A673 (cell line): ENCODE results near the gene MS4A18. TPM values are rescaled to one million over a fixed set of nuclear protein-coding genes. Genes with fewer than 3 reads are reported as not detected.

Source experiments
- BruUV-seq: library from RNA; stranded (reverse); fragments of 400-500 nt; replicated peaks from 2 replicates; lab custom pipeline; 2021; lab: Mats Ljungman, UMichigan
- CTCF ChIA-PET: fragments of 300-600 bp; sonication (Branson Sonifier 250); formaldehyde crosslinking; loops from one replicate; lab custom pipeline; 2022; ENCODE audit warnings: antibody characterized with exemption; lab: Charles Lee
- POLR2A ChIA-PET: fragments of 300-600 bp; sonication (Branson Sonifier 250); formaldehyde crosslinking; loops from one replicate; lab custom pipeline; 2022; ENCODE audit warnings: antibody characterized with exemption; ENCODE audit not compliant: low non-redundant PET; lab: Charles Lee
- DNase-seq: peaks from one replicate; pipeline ENCODE4 v3.0.0-alpha.2; 2015; ENCODE audit warnings: low spot score
- H3K27ac ChIP-seq: fragments of 200-600 bp; sonication (generic); 2 replicates; pipeline ENCODE4 v1.5.1; 2016; ENCODE audit warnings: mixed run types, low read depth, mild to moderate bottlenecking, mixed read lengths, antibody characterized with exemption, low read length; ENCODE audit not compliant: poor library complexity, severe bottlenecking
- H3K27me3 ChIP-seq: fragments of 200-600 bp; sonication (generic); replicated peaks from 2 replicates; pipeline ENCODE4 v1.6.1; 2017; ENCODE audit warnings: mixed run types, low read depth, mild to moderate bottlenecking, mixed read lengths, antibody characterized with exemption, low read length; ENCODE audit not compliant: insufficient read depth, poor library complexity
- H3K36me3 ChIP-seq: fragments of 200-600 bp; sonication (generic); 2 replicates; pipeline ENCODE4 v1.6.1; 2016; ENCODE audit warnings: mixed run types, mild to moderate bottlenecking, mixed read lengths, antibody characterized with exemption, low read length; ENCODE audit not compliant: insufficient read depth, poor library complexity, severe bottlenecking
- H3K4me1 ChIP-seq: fragments of 200-600 bp; sonication (generic); 2 replicates; pipeline ENCODE4 v1.6.1; 2017; ENCODE audit warnings: mixed run types, mild to moderate bottlenecking, mixed read lengths, antibody characterized with exemption, low read length; ENCODE audit not compliant: insufficient read depth, poor library complexity, severe bottlenecking
- H3K4me3 ChIP-seq: fragments of 200-600 bp; sonication (generic); 2 replicates; pipeline ENCODE4 v1.5.1; 2016; ENCODE audit warnings: low read depth, mixed run types, mild to moderate bottlenecking, mixed read lengths, low read length; ENCODE audit not compliant: poor library complexity, severe bottlenecking
- H3K9me3 ChIP-seq: fragments of 200-600 bp; sonication (generic); 2 replicates; pipeline ENCODE4 v1.6.1; 2016; ENCODE audit warnings: mixed run types, low read depth, mild to moderate bottlenecking, mixed read lengths, antibody characterized with exemption, low read length; ENCODE audit not compliant: poor library complexity, severe bottlenecking
- CTCF ChIP-seq: fragments of 300-800, 200-600 bp; sonication (generic); conservative IDR thresholded peaks from 2 replicates; pipeline ENCODE4 v1.5.1; 2017; ENCODE audit warnings: low read depth, mild to moderate bottlenecking, antibody characterized with exemption, low read length, moderate library complexity, mixed read lengths
- EZH2 ChIP-seq: fragments of 200-600 bp; sonication (generic); IDR thresholded peaks from 2 replicates; pipeline ENCODE4 v1.6.1; 2017; ENCODE audit warnings: borderline replicate concordance, low read depth, mild to moderate bottlenecking, mixed read lengths, antibody characterized with exemption, low read length; ENCODE audit not compliant: poor library complexity, severe bottlenecking
- intact Hi-C: fragments of 100-400 bp; cut with micrococcal nuclease; formaldehyde crosslinking; loops from one replicate; pipeline ENCODE4 v1.10.0; 2022; ENCODE audit not compliant: unreplicated experiment
- total RNA-seq: library from RNA; stranded (reverse); gene quantifications from 2 replicates; pipeline ENCODE4 v1.2.3, GENCODE V29; 2021

Gene MS4A18
- total RNA-seq, 1 experiment from 2014 or later, result not detected

GRCh38 chr11:60783911-60784310 lies 59.4 kb downstream of the MS4A18 start:
- Histone ChIP-seq H3K4me3 (no peak overlapping the region), H3K9me3 (no peaks in the 10 kb centered on the region), H3K27me3 (no peaks in the 10 kb centered on the region), H3K36me3 (no peaks in the 10 kb centered on the region), H3K27ac (no peak overlapping the region), H3K4me1 (no peaks in the 10 kb centered on the region)
- no peak for DNase-seq
- intact Hi-C loops, result no loop called here
- TF ChIP-seq EZH2, result no peak
- TF ChIP-seq CTCF, result no peak
- BruUV-seq, result no TSS peak
- ChIA-PET CTCF (no interaction called here), POLR2A (no interaction called here)

GRCh38 chr11:60785136-60785535 lies 60.6 kb downstream of the MS4A18 start, which contains the start of gene MS4A10:
Gene MS4A10 (plus strand): TSS chr11:60785333. CDS start chr11:60790336, 5,003 bp downstream.
- no peak for TF ChIP-seq EZH2
- no peak for TF ChIP-seq CTCF
- H3K4me1 ChIP-seq, result no peaks in the 10 kb centered on the region
- ChIA-PET CTCF (no interaction called here), POLR2A (no interaction called here)
- H3K9me3 ChIP-seq, result no peaks in the 10 kb centered on the region
- no peak within 1 kb of the TSS for H3K4me3 ChIP-seq
- no peaks in the 10 kb centered on the region for H3K27me3 ChIP-seq
- H3K27ac ChIP-seq, result no peak within 1 kb of the TSS
- DNase-seq, result no peak
- intact Hi-C loops, result no loop called here
- no TSS peak for BruUV-seq
- no peaks in the 10 kb centered on the region for H3K36me3 ChIP-seq

- no TSS peak for BruUV-seq
- no peaks in the 10 kb centered on the region for H3K36me3 ChIP-seq
- intact Hi-C loops, result no loop called here
- no peaks in the 10 kb centered on the region for H3K27me3 ChIP-seq
- no peak overlapping the region for H3K27ac ChIP-seq
- no peak for DNase-seq
- H3K4me1 ChIP-seq, result no peaks in the 10 kb centered on the region
- no peak overlapping the region for H3K4me3 ChIP-seq
- ChIA-PET CTCF (no interaction called here), POLR2A (no interaction called here)
- H3K9me3 ChIP-seq, result no peaks in the 10 kb centered on the region
- TF ChIP-seq EZH2, result no peak
- no peak for TF ChIP-seq CTCF
Measured at GRCh38 chr11:60785806-60786361, 61.4 kb downstream of the MS4A18 start.
